Thyroid gland (tissue), 4 donors: Measurements from ENCODE around the gene ANAPC5. TPM values are rescaled to one million over a fixed set of nuclear protein-coding genes. Genes with fewer than 3 reads are reported as not detected.

Source experiments
- DNase-seq, 2 donors: peaks; one replicate each; pipeline ENCODE4 v3.0.0-alpha.2; 2019
- H3K27ac ChIP-seq, 3 donors: fragments of 200-600 bp; sonication (generic); 1 replicate in 2 of 3; 2 replicates in 1 of 3; pipeline ENCODE4 v1.5.1; 2016 to 2019; ENCODE audit warnings: mild to moderate bottlenecking in 1 of 3, moderate library complexity in 1 of 3
- H3K27me3 ChIP-seq: fragments of 200-600 bp; sonication (generic); one replicate; pipeline ENCODE4 v1.5.1; 2019
- H3K36me3 ChIP-seq, 2 donors: fragments of 200-600 bp; sonication (generic); one replicate each; pipeline ENCODE4 v1.5.1; 2016 to 2019
- H3K4me1 ChIP-seq, 2 donors: fragments of 200-600 bp; sonication (generic); one replicate each; pipeline ENCODE4 v1.5.1; 2017 to 2019
- H3K4me3 ChIP-seq, 3 donors: fragments of 200-600 bp; sonication (generic); replicated peaks in 1 of 3; 1 replicate in 2 of 3; 2 replicates in 1 of 3; pipeline ENCODE4 v1.5.1; 2016; ENCODE audit warnings: mild to moderate bottlenecking in 1 of 3
- H3K9me3 ChIP-seq: fragments of 200-600 bp; sonication (generic); one replicate; pipeline ENCODE4 v1.5.1; 2017
- POLR2A ChIP-seq, 2 donors: fragments of 450-650 bp; IDR thresholded peaks; one replicate each; pipeline ENCODE4 v1.6.1; 2017; ENCODE audit warnings: antibody characterized with exemption in 2 of 2, mild to moderate bottlenecking in 2 of 2, moderate library complexity in 1 of 2
- WGBS, 2 donors: methylation state at CpG; one replicate each; pipeline ENCODE4 v1.1.5; 2017; 5-methylcytosine and 5-hydroxymethylcytosine counted together
- intact Hi-C: fragments of 100-400 bp; cut with DNase I; formaldehyde crosslinking; loops from one replicate; pipeline ENCODE4 v1.15.1; 2023
- total RNA-seq, 4 donors: library from RNA; depleted of rRNA; stranded (reverse); fragments of >200 nt; gene quantifications; one replicate each; pipeline ENCODE4 v1.2.3, GENCODE V29; 2016
- TF ChIP-seq, protein P1 (sequence below), 6 experiments: fragments of 200-600 bp in 3 of 6; fragments of 450-650 bp in 3 of 6; sonication (generic) in 3 of 6; IDR thresholded peaks; one replicate each; pipeline ENCODE4 v1.5.1; 2016 to 2019; ENCODE audit warnings: antibody characterized with exemption in 6 of 6, mild to moderate bottlenecking in 2 of 6, inconsistent platforms in 1 of 6, moderate library complexity in 1 of 6

ANAPC5 gene
- total RNA-seq, 4 donors from 2014 or later: 114 to 161 (median 135) TPM

DNA sequence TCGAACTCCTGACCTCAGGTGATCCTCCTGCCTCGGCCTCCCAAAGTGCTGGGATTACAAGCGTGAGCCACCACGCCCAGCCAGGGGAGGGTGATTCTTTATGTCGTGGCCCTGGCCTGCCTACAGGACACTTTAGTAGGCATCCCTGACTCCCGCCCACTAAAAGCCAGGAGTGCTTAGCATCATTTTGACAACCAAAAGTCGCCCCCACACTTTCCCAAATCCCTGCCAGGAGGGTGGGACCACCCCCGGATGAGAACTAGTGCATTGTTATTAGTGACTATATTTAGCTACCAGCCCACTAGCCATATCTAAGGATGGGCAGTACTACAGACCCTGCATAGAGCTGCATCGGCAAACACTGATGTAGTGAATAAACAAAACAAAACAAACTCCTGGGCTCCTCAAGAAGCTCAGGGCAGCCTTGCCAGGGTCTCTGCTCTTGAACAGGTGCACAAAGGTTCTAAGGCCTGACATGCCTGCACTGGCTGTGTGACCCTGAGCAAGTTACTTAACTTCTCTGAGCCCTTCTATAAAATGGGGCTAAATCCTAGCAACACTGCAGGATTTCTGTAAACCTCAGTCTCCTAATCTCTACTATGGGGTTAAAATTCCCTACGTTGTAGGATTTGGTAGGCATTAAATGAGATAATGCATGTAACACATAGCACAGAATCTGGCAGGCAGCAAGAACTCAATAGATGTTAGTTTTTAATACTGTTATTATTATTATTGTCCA is 57.9 kb downstream of the ANAPC5 start:
- no peak for DNase-seq

DNA sequence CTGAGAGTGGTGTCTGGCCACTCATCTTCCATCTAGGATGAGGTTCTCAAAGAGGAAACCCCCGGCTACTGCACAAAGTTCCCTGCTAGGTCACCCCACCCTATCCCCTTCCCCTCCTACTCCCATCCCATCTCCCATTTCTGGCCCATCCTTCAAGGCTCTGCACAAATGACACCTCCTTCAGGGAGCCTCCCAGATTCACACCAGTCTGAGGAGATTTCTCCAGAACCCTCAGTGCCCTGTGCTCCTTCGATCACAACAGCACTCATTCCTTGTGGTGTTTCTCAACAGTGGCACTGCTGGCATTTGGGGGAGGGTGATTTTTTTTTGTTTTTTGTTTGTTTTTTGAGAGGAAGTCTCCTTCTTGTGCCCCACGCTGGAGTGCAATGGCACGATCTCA is 58.6 kb downstream of the ANAPC5 start:
- Histone ChIP-seq H3K4me1 (peaks cover 12 to 38% of the 10 kb centered on the region in 2 donors), H3K9me3 (no peaks in the 10 kb centered on the region), H3K36me3 (no peaks in the 10 kb centered on the region), H3K4me3 (no peak overlapping the region), H3K27ac (no peak overlapping the region), H3K27me3 (no peaks in the 10 kb centered on the region)
- WGBS, 2 donors: 93% methylated on average over 4 of the region's 4 CpGs
- DNase-seq: no peak
- intact Hi-C loops: no loop called here
- TF ChIP-seq, protein P1, sequence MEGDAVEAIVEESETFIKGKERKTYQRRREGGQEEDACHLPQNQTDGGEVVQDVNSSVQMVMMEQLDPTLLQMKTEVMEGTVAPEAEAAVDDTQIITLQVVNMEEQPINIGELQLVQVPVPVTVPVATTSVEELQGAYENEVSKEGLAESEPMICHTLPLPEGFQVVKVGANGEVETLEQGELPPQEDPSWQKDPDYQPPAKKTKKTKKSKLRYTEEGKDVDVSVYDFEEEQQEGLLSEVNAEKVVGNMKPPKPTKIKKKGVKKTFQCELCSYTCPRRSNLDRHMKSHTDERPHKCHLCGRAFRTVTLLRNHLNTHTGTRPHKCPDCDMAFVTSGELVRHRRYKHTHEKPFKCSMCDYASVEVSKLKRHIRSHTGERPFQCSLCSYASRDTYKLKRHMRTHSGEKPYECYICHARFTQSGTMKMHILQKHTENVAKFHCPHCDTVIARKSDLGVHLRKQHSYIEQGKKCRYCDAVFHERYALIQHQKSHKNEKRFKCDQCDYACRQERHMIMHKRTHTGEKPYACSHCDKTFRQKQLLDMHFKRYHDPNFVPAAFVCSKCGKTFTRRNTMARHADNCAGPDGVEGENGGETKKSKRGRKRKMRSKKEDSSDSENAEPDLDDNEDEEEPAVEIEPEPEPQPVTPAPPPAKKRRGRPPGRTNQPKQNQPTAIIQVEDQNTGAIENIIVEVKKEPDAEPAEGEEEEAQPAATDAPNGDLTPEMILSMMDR (IDR thresholded peaks at IDR 0.05): no peak
- TF ChIP-seq POLR2A (IDR thresholded peaks at IDR 0.05): no peak

More for the DNA sequence above, 57.9 kb downstream of the ANAPC5 start:
- WGBS, 2 donors: 88 to 89% methylated on average over 10 of the region's 10 CpGs
- H3K4me3 ChIP-seq: no peak overlapping the region
- no peaks in the 10 kb centered on the region for H3K36me3 ChIP-seq
- no peaks in the 10 kb centered on the region for H3K27me3 ChIP-seq
- peaks cover 8 to 34% of the 10 kb centered on the region in 2 donors for H3K4me1 ChIP-seq
- TF ChIP-seq, protein P1 (IDR thresholded peaks at IDR 0.05): no peak
- no peak for TF ChIP-seq POLR2A (IDR thresholded peaks at IDR 0.05)
- H3K27ac ChIP-seq: no peak overlapping the region
- intact Hi-C loops: no loop called here
- no peaks in the 10 kb centered on the region for H3K9me3 ChIP-seq

DNA sequence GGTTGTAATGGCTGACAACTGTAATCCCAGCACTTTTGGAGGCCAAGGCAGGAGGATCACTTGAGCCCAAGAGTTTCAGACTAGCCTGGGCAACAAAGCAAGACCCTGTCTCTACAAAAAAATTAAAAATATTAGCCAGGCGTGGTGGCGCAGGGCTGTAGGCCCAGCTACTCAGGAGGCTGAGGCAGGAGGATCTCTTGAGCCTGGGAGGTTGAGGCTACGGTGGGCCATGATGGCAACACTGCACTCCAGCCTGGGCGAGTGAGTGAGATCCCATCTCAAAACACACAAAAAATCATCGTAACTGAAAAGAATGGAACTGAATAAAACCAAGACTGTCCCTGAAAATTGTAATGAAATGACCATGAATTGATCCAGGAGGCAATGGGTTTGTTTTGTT is 61.8 kb downstream of the ANAPC5 start:
- intact Hi-C loops: no loop called here
- peak overlapping the region in 1 of 3 donors; percentile 72 for H3K27ac ChIP-seq

DNA sequence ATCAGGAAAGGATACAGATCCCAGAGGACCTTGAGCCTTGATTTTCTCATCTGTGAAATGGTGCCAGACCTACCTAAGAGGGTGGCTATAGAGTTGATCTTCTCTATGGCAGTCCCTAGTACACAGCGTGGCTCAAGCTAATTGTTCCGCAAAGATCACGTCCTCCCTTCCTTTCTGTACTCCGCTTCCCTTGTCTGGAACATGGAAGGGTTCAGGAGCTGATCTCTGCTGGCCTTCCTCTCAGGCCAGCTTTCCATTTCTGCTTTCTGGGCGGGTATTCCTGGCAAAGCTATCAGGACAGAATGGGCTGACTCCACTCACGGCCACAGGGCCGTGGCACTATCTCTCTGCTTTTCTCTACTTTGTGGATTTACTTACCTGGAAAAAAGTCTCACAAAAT is 62.2 kb downstream of the ANAPC5 start:
- intact Hi-C loops: no loop called here
- no peak for DNase-seq
- Histone ChIP-seq H3K27me3 (no peaks in the 10 kb centered on the region), H3K4me1 (peaks cover 11 to 36% of the 10 kb centered on the region in 2 donors), H3K4me3 (no peak overlapping the region), H3K36me3 (no peaks in the 10 kb centered on the region), H3K27ac (peak overlapping the region in 2 of 3 donors; percentile 72 to 79), H3K9me3 (no peaks in the 10 kb centered on the region)
- WGBS, 2 donors: 85 to 86% methylated on average over 7 of the region's 7 CpGs
- TF ChIP-seq, protein P1 (IDR thresholded peaks at IDR 0.05): no peak
- TF ChIP-seq POLR2A (IDR thresholded peaks at IDR 0.05): no peak

More for the DNA sequence above, 61.8 kb downstream of the ANAPC5 start:
- Histone ChIP-seq H3K4me3 (no peak overlapping the region), H3K36me3 (no peaks in the 10 kb centered on the region), H3K27me3 (no peaks in the 10 kb centered on the region), H3K9me3 (no peaks in the 10 kb centered on the region), H3K4me1 (peaks cover 14 to 37% of the 10 kb centered on the region in 2 donors)
- 98% methylated on average over 5 of the region's 5 CpGs for WGBS, 2 donors
- DNase-seq: no peak
- TF ChIP-seq POLR2A (IDR thresholded peaks at IDR 0.05): no peak
- TF ChIP-seq, protein P1 (IDR thresholded peaks at IDR 0.05): no peak

DNA sequence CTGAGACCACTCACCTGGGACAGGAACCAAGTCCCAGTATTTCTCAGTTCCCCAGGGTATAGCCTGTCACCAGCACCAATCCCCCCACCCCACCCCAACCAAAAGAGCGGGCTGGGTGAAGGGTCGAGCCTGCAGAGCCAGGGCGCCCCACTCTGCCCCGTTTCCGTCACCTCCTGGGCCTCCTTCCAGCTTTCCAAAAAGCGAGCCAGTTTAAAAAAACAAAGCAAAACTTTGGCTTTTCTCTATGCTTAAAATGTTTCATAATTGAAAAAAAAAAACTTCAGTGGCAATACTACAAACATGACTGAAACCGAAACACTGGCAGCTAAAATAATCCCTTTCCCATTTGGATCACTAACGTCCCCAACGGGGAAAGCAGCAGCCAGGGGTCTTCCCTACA is 63.2 kb downstream of the ANAPC5 start:
- peaks cover 11 to 33% of the 10 kb centered on the region in 2 donors for H3K4me1 ChIP-seq
- DNase-seq: peak; percentile 44 to 61
- no peaks in the 10 kb centered on the region for H3K27me3 ChIP-seq
- TF ChIP-seq, protein P1 (IDR thresholded peaks at IDR 0.05): no peak
- no peak for TF ChIP-seq POLR2A (IDR thresholded peaks at IDR 0.05)
- intact Hi-C loops: no loop called here
- 4 to 9% methylated on average over 9 of the region's 9 CpGs for WGBS, 2 donors
- H3K27ac ChIP-seq: peak overlapping the region; percentile 67 to 79 (median 72)
- no peaks in the 10 kb centered on the region for H3K36me3 ChIP-seq
- no peaks in the 10 kb centered on the region for H3K9me3 ChIP-seq
- H3K4me3 ChIP-seq: no peak overlapping the region
